Neuronal stem cell (in vitro differentiated cells): Measurements from ENCODE around the gene REV3L.

Experiments used
- DNase-seq: peaks from one replicate; pipeline ENCODE4 v3.0.0-alpha.2; 2013; ENCODE audit warnings: low spot score
- H2AFZ ChIP-seq: one replicate; pipeline ENCODE4 v1.6.1; 2013; ENCODE audit warnings: mild to moderate bottlenecking, low read length, inconsistent platforms
- H2AK5ac ChIP-seq: 2 replicates; pipeline ENCODE4 v1.6.1; 2013; ENCODE audit warnings: low read depth, mild to moderate bottlenecking, inconsistent platforms, low read length, moderate library complexity, mixed read lengths
- H2BK120ac ChIP-seq: 2 replicates; pipeline ENCODE4 v1.6.1; 2013; ENCODE audit warnings: low read depth, mild to moderate bottlenecking, inconsistent platforms, low read length, moderate library complexity, mixed read lengths
- H2BK12ac ChIP-seq: one replicate; pipeline ENCODE4 v1.6.1; 2013; ENCODE audit warnings: low read length, inconsistent platforms
- H2BK15ac ChIP-seq: 2 replicates; pipeline ENCODE4 v1.6.1; 2013; ENCODE audit warnings: mild to moderate bottlenecking, low read length, inconsistent platforms, mixed read lengths
- H2BK5ac ChIP-seq: one replicate; pipeline ENCODE4 v1.6.1; 2013; ENCODE audit warnings: inconsistent platforms, mild to moderate bottlenecking, low read length, moderate library complexity
- H3K14ac ChIP-seq: one replicate; pipeline ENCODE4 v1.6.1; 2013; ENCODE audit warnings: low read length, inconsistent platforms
- H3K18ac ChIP-seq: 2 replicates; pipeline ENCODE4 v1.6.1; 2013; ENCODE audit warnings: low read length, inconsistent platforms
- H3K23ac ChIP-seq: 2 replicates; pipeline ENCODE4 v1.6.1; 2013; ENCODE audit warnings: low read depth, mild to moderate bottlenecking, mixed read lengths, low read length, inconsistent platforms; ENCODE audit not compliant: poor library complexity
- H3K27ac ChIP-seq: replicated peaks from 3 replicates; pipeline ENCODE4 v1.5.1; 2013; ENCODE audit warnings: low read length, inconsistent platforms
- H3K27me3 ChIP-seq, 3 experiments: 2 replicates each; pipeline ENCODE4 v1.6.1; 2013; ENCODE audit warnings: low read length in 3 of 3, mild to moderate bottlenecking in 2 of 3, inconsistent platforms in 1 of 3, low read depth in 1 of 3, mixed read lengths in 1 of 3, moderate library complexity in 1 of 3; ENCODE audit not compliant: control insufficient read depth in 3 of 3, insufficient read depth in 3 of 3
- H3K36me3 ChIP-seq, 2 donors: replicated peaks in 1 of 2; 2 replicates each; pipeline ENCODE4 v1.6.1; 2013; ENCODE audit warnings: low read length in 2 of 2; ENCODE audit not compliant: control insufficient read depth in 2 of 2, insufficient read depth in 2 of 2
- H3K4ac ChIP-seq: 2 replicates; pipeline ENCODE4 v1.6.1; 2013; ENCODE audit warnings: inconsistent platforms, mild to moderate bottlenecking, low read length, moderate library complexity
- H3K4me1 ChIP-seq, 2 donors: 1 replicate in 1 of 2; 2 replicates in 1 of 2; pipeline ENCODE4 v1.6.1; 2013; ENCODE audit warnings: low read length in 2 of 2, low read depth in 1 of 2; ENCODE audit not compliant: control insufficient read depth in 2 of 2, insufficient read depth in 1 of 2
- H3K4me2 ChIP-seq: one replicate; pipeline ENCODE4 v1.6.1; 2013; ENCODE audit warnings: mild to moderate bottlenecking, low read length, inconsistent platforms; ENCODE audit not compliant: insufficient read depth, poor library complexity, severe bottlenecking
- H3K4me3 ChIP-seq, 2 donors: 2 replicates each; pipeline ENCODE4 v1.5.1; 2013; ENCODE audit warnings: low read length in 2 of 2, mild to moderate bottlenecking in 2 of 2, inconsistent platforms in 1 of 2, moderate library complexity in 1 of 2
- H3K79me1 ChIP-seq: one replicate; pipeline ENCODE4 v1.6.1; 2013; ENCODE audit warnings: low read depth, mild to moderate bottlenecking, inconsistent platforms, low read length, moderate library complexity
- H3K9ac ChIP-seq: one replicate; pipeline ENCODE4 v1.6.1; 2013; ENCODE audit warnings: mild to moderate bottlenecking, low read depth, low read length, inconsistent platforms; ENCODE audit not compliant: poor library complexity
- H3K9me3 ChIP-seq, 2 donors: replicated peaks in 1 of 2; 2 replicates each; pipeline versions ENCODE3 to v1.6.1; 2013; ENCODE audit warnings: low read length in 2 of 2, mild to moderate bottlenecking in 2 of 2, inconsistent platforms in 1 of 2, low read depth in 1 of 2, mixed read lengths in 1 of 2, moderate library complexity in 1 of 2; ENCODE audit not compliant: control insufficient read depth in 2 of 2, insufficient read depth in 1 of 2
- H4K8ac ChIP-seq: one replicate; pipeline ENCODE4 v1.6.1; 2013; ENCODE audit warnings: low read depth, mild to moderate bottlenecking, inconsistent platforms, low read length, moderate library complexity
- H4K91ac ChIP-seq: one replicate; pipeline ENCODE4 v1.6.1; 2013; ENCODE audit warnings: low read length, low read depth, mild to moderate bottlenecking, inconsistent platforms; ENCODE audit not compliant: poor library complexity
- WGBS, 2 donors: extraction: QIAGEN DNeasy Blood & Tissue Kit; methylation state at CpG; one replicate each; pipeline ENCODE4 v1.1.7; 2013; ENCODE audit warnings: missing lambda C conversion rate in 2 of 2, mixed read lengths in 1 of 2; ENCODE audit not compliant: insufficient read length in 2 of 2, insufficient replicate concordance in 1 of 2; ENCODE audit errors: extremely low coverage in 2 of 2; 5-methylcytosine and 5-hydroxymethylcytosine counted together

Gene REV3L

GRCh38 chr6:111449129-111449528, 33.9 kb downstream of the REV3L start:
- Histone ChIP-seq H2BK12ac (no peak overlapping the region), H3K79me1 (no peaks in the 10 kb centered on the region), H3K27me3 (no peaks in the 10 kb centered on the region), H3K4me2 (no peak overlapping the region), H2BK15ac (no peak overlapping the region), H4K8ac (no peak overlapping the region), H2BK5ac (no peak overlapping the region), H3K27ac (no peak overlapping the region), H3K4me1 (no peaks in the 10 kb centered on the region), H2BK120ac (no peak overlapping the region), H4K91ac (no peak overlapping the region), H2AFZ (no peak overlapping the region), H3K9ac (no peak overlapping the region), H3K9me3 (peaks cover 0 to 3% of the 10 kb centered on the region in 2 donors), H3K4ac (no peak overlapping the region), H3K4me3 (no peak overlapping the region), H3K18ac (no peak overlapping the region), H3K36me3 (peaks cover 0 to 3% of the 10 kb centered on the region in 2 donors), H2AK5ac (no peak overlapping the region), H3K23ac (no peak overlapping the region), H3K14ac (no peak overlapping the region)
- no peak for DNase-seq
- no CpG with 5 or more reads among the region's 4 CpGs for WGBS, 2 donors

GRCh38 chr6:111447051-111447450, 36.0 kb downstream of the REV3L start:
- no peak overlapping the region for H3K23ac ChIP-seq
- H3K4ac ChIP-seq: no peak overlapping the region
- no peak overlapping the region for H2BK5ac ChIP-seq
- no CpG with 5 or more reads among the region's 5 CpGs for WGBS, 2 donors
- H2BK120ac ChIP-seq: no peak overlapping the region
- H4K91ac ChIP-seq: no peak overlapping the region
- H3K9me3 ChIP-seq: peaks cover 0 to 3% of the 10 kb centered on the region in 2 donors
- no peak for DNase-seq
- no peak overlapping the region for H2BK12ac ChIP-seq
- H3K4me3 ChIP-seq: no peak overlapping the region
- H3K36me3 ChIP-seq: peaks cover 0 to 3% of the 10 kb centered on the region in 2 donors
- no peaks in the 10 kb centered on the region for H3K27me3 ChIP-seq
- no peak overlapping the region for H2AK5ac ChIP-seq
- no peaks in the 10 kb centered on the region for H3K4me1 ChIP-seq
- H3K14ac ChIP-seq: no peak overlapping the region
- no peak overlapping the region for H3K4me2 ChIP-seq
- H3K27ac ChIP-seq: no peak overlapping the region
- H2AFZ ChIP-seq: no peak overlapping the region
- H3K79me1 ChIP-seq: no peaks in the 10 kb centered on the region
- no peak overlapping the region for H2BK15ac ChIP-seq
- H4K8ac ChIP-seq: no peak overlapping the region
- no peak overlapping the region for H3K9ac ChIP-seq
- H3K18ac ChIP-seq: no peak overlapping the region

GRCh38 chr6:111445861-111446267, 37.2 kb downstream of the REV3L start:
- Histone ChIP-seq H3K9me3 (peaks cover 0 to 3% of the 10 kb centered on the region in 2 donors), H3K4ac (no peak overlapping the region), H4K91ac (no peak overlapping the region), H3K4me2 (no peak overlapping the region), H2BK5ac (no peak overlapping the region), H2BK15ac (no peak overlapping the region), H3K27me3 (no peaks in the 10 kb centered on the region), H3K79me1 (no peaks in the 10 kb centered on the region), H2BK120ac (no peak overlapping the region), H3K36me3 (peaks cover 0 to 3% of the 10 kb centered on the region in 2 donors), H4K8ac (no peak overlapping the region), H3K14ac (no peak overlapping the region), H3K23ac (no peak overlapping the region), H3K27ac (no peak overlapping the region), H3K4me3 (no peak overlapping the region), H3K18ac (no peak overlapping the region), H3K9ac (no peak overlapping the region), H2AFZ (no peak overlapping the region), H2AK5ac (no peak overlapping the region), H2BK12ac (no peak overlapping the region), H3K4me1 (no peaks in the 10 kb centered on the region)
- DNase-seq: no peak

GRCh38 chr6:111444794-111445193, 38.2 kb downstream of the REV3L start:
- peaks cover 0 to 3% of the 10 kb centered on the region in 2 donors for H3K9me3 ChIP-seq
- H2BK12ac ChIP-seq: no peak overlapping the region
- no peak overlapping the region for H2AK5ac ChIP-seq
- H2AFZ ChIP-seq: no peak overlapping the region
- H3K4me3 ChIP-seq: no peak overlapping the region
- no peak overlapping the region for H2BK15ac ChIP-seq
- no CpG with 5 or more reads among the region's 5 CpGs for WGBS, 2 donors
- H3K27me3 ChIP-seq: no peaks in the 10 kb centered on the region
- H2BK120ac ChIP-seq: no peak overlapping the region
- H3K9ac ChIP-seq: no peak overlapping the region
- no peak for DNase-seq
- no peak overlapping the region for H3K27ac ChIP-seq
- H3K4ac ChIP-seq: no peak overlapping the region
- H4K91ac ChIP-seq: no peak overlapping the region
- no peak overlapping the region for H3K18ac ChIP-seq
- H4K8ac ChIP-seq: no peak overlapping the region
- no peak overlapping the region for H2BK5ac ChIP-seq
- H3K4me2 ChIP-seq: no peak overlapping the region
- H3K4me1 ChIP-seq: no peaks in the 10 kb centered on the region
- H3K79me1 ChIP-seq: no peaks in the 10 kb centered on the region
- no peak overlapping the region for H3K23ac ChIP-seq
- H3K14ac ChIP-seq: no peak overlapping the region
- peaks cover 0 to 3% of the 10 kb centered on the region in 2 donors for H3K36me3 ChIP-seq
